Peyer's patch (tissue), 4 donors: ENCODE measurements around the gene UBE2G2. TPM values are rescaled to one million over a fixed set of nuclear protein-coding genes. Genes with fewer than 3 reads are reported as not detected.
A peak's percentile ranks its signal among the peaks of the same experiment; 100 is the strongest.

Experiments used
- DNase-seq, 3 donors: peaks; one replicate each; pipeline ENCODE4 v3.0.0-alpha.2; 2017 to 2019
- H3K27ac ChIP-seq, 4 donors: fragments of 200-600 bp; sonication (generic); one replicate each; pipeline ENCODE4 v1.5.1; 2016 to 2019
- H3K27me3 ChIP-seq, 2 donors: fragments of 200-600 bp; sonication (generic); one replicate each; pipeline ENCODE4 v1.5.1; 2019
- H3K36me3 ChIP-seq, 3 donors: fragments of 200-600 bp; sonication (generic); one replicate each; pipeline ENCODE4 v1.5.1; 2016 to 2019
- H3K4me1 ChIP-seq, 4 donors: fragments of 200-600 bp; sonication (generic); one replicate each; pipeline ENCODE4 v1.5.1; 2016 to 2019
- H3K4me3 ChIP-seq, 4 donors: fragments of 200-600 bp; sonication (generic); 1 replicate in 3 of 4; 2 replicates in 1 of 4; pipeline ENCODE4 v1.5.1; 2016 to 2019; ENCODE audit warnings: mild to moderate bottlenecking in 1 of 4
- H3K9me3 ChIP-seq, 4 donors: fragments of 200-600 bp; sonication (generic); one replicate each; pipeline ENCODE4 v1.5.1; 2016 to 2019; ENCODE audit warnings: mild to moderate bottlenecking in 1 of 4
- POLR2A ChIP-seq, 2 donors: fragments of 450-650 bp; IDR thresholded peaks; one replicate each; pipeline ENCODE4 v1.5.1; 2017; ENCODE audit warnings: antibody characterized with exemption in 2 of 2, mild to moderate bottlenecking in 2 of 2, moderate library complexity in 2 of 2
- total RNA-seq, 4 donors: library from RNA; depleted of rRNA; stranded (reverse); fragments of >200 nt; gene quantifications; one replicate each; pipeline ENCODE4 v1.1.0, GENCODE V29; 2016
- TF ChIP-seq, protein P1 (sequence below), 6 experiments: fragments of 450-650 bp in 4 of 6; fragments of 200-600 bp in 2 of 6; sonication (generic) in 1 of 6; IDR thresholded peaks; one replicate each; pipeline ENCODE4 v1.5.1; 2017 to 2019; ENCODE audit warnings: antibody characterized with exemption in 6 of 6, mild to moderate bottlenecking in 3 of 6, moderate library complexity in 1 of 6

Gene UBE2G2
- total RNA-seq, 4 donors from 2014 or later: 68.8 to 116 (median 95.1) TPM

- Histone ChIP-seq H3K4me1 (no peaks in the 10 kb centered on the region), H3K4me3 (no peak overlapping the region), H3K9me3 (no peaks in the 10 kb centered on the region), H3K36me3 (no peaks in the 10 kb centered on the region), H3K27ac (no peak overlapping the region), H3K27me3 (no peaks in the 10 kb centered on the region)
- DNase-seq: peak in 2 of 3 donors; percentile 42 to 46
- TF ChIP-seq POLR2A (IDR thresholded peaks at IDR 0.05): no peak
- TF ChIP-seq, protein P1, sequence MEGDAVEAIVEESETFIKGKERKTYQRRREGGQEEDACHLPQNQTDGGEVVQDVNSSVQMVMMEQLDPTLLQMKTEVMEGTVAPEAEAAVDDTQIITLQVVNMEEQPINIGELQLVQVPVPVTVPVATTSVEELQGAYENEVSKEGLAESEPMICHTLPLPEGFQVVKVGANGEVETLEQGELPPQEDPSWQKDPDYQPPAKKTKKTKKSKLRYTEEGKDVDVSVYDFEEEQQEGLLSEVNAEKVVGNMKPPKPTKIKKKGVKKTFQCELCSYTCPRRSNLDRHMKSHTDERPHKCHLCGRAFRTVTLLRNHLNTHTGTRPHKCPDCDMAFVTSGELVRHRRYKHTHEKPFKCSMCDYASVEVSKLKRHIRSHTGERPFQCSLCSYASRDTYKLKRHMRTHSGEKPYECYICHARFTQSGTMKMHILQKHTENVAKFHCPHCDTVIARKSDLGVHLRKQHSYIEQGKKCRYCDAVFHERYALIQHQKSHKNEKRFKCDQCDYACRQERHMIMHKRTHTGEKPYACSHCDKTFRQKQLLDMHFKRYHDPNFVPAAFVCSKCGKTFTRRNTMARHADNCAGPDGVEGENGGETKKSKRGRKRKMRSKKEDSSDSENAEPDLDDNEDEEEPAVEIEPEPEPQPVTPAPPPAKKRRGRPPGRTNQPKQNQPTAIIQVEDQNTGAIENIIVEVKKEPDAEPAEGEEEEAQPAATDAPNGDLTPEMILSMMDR (IDR thresholded peaks at IDR 0.05): no peak
These were observed 36.6 kb upstream of the UBE2G2 start for GRCh38 chr21:44838039-44838895.

GRCh38 chr21:44837537-44837936 lies 35.9 kb upstream of the UBE2G2 start:
- DNase-seq: peak in 1 of 3 donors; percentile 39
- no peak for TF ChIP-seq POLR2A (IDR thresholded peaks at IDR 0.05)
- TF ChIP-seq, protein P1 (IDR thresholded peaks at IDR 0.05): no peak
- H3K27ac ChIP-seq: no peak overlapping the region

GRCh38 chr21:44836666-44837471 lies 35.2 kb upstream of the UBE2G2 start:
- Histone ChIP-seq H3K9me3 (no peaks in the 10 kb centered on the region), H3K27me3 (no peaks in the 10 kb centered on the region), H3K36me3 (no peaks in the 10 kb centered on the region), H3K27ac (no peak overlapping the region), H3K4me3 (no peak overlapping the region), H3K4me1 (no peaks in the 10 kb centered on the region)
- no peak for TF ChIP-seq POLR2A (IDR thresholded peaks at IDR 0.05)
- TF ChIP-seq, protein P1 (IDR thresholded peaks at IDR 0.05): no peak
- peak in 2 of 3 donors; percentile 50 to 56 for DNase-seq

More at GRCh38 chr21:44837537-44837936, 35.9 kb upstream of the UBE2G2 start:
- Histone ChIP-seq H3K4me3 (no peak overlapping the region), H3K36me3 (no peaks in the 10 kb centered on the region), H3K27me3 (no peaks in the 10 kb centered on the region), H3K4me1 (no peaks in the 10 kb centered on the region), H3K9me3 (no peaks in the 10 kb centered on the region)

DNA sequence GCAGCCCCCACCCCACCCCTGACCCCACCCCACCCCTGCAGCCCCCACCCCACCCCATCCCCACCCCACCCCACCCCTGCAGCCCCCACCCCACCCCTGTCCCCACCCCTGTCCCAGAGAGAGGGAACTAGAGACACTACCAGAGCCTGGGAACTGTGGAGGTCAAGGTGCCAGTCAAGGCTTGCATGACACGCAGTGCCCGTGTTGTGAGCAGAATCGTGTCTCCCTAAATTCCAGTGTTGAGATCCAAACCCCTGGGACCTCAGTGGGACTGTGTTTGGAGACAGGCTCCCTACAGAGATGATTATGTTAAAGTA lies 34.7 kb upstream of the UBE2G2 start:
- no peaks in the 10 kb centered on the region for H3K36me3 ChIP-seq
- TF ChIP-seq, protein P1 (IDR thresholded peaks at IDR 0.05): no peak
- no peak for TF ChIP-seq POLR2A (IDR thresholded peaks at IDR 0.05)
- H3K27ac ChIP-seq: no peak overlapping the region
- no peaks in the 10 kb centered on the region for H3K27me3 ChIP-seq
- H3K4me1 ChIP-seq: no peaks in the 10 kb centered on the region
- H3K4me3 ChIP-seq: no peak overlapping the region
- no peaks in the 10 kb centered on the region for H3K9me3 ChIP-seq
- peak in 1 of 3 donors; percentile 8 for DNase-seq

DNA sequence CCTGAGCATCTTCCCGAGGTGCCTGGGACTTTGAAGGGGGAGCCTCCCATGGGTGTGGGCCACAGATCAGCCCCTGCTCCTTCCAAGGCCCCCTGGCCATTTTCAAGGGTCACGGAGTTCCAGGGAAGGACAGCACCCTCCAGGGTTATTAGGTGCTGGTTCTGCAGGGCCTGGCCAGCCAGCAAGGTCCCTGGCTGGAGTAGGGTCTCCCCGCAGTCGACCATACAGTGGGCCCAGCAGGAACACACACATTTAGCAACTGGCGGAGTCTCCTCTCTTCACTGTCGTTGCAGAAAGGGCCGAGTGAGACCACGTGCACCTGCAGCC lies 34.0 kb upstream of the UBE2G2 start:
- Histone ChIP-seq H3K36me3 (no peaks in the 10 kb centered on the region), H3K9me3 (no peaks in the 10 kb centered on the region), H3K27ac (no peak overlapping the region), H3K4me1 (no peaks in the 10 kb centered on the region), H3K27me3 (no peaks in the 10 kb centered on the region), H3K4me3 (no peak overlapping the region)
- DNase-seq: no peak
- TF ChIP-seq POLR2A (IDR thresholded peaks at IDR 0.05): no peak
- TF ChIP-seq, protein P1 (IDR thresholded peaks at IDR 0.05): no peak
